H9 (cell line): ENCODE results near the gene SNAI1. TPM values are rescaled to one million over a fixed set of nuclear protein-coding genes. Genes with fewer than 3 reads are reported as not detected.

Experiments used
- DNase-seq: peaks from one replicate; pipeline ENCODE4 v3.0.0-alpha.2; 2017
- H2AFZ ChIP-seq: one replicate; pipeline ENCODE4 v1.6.1; 2013; ENCODE audit warnings: mild to moderate bottlenecking, low read length, control low read depth, moderate library complexity
- H2AK5ac ChIP-seq: 2 replicates; pipeline ENCODE4 v1.6.1; 2013; ENCODE audit warnings: low read length, control low read depth, mixed read lengths; ENCODE audit not compliant: insufficient read length
- H2BK120ac ChIP-seq: one replicate; pipeline ENCODE4 v1.6.1; 2013; ENCODE audit warnings: low read depth, mild to moderate bottlenecking, low read length, control low read depth, inconsistent platforms; ENCODE audit not compliant: poor library complexity, severe bottlenecking
- H2BK12ac ChIP-seq: 2 replicates; pipeline ENCODE4 v1.6.1; 2013; ENCODE audit warnings: low read length, control low read depth, mixed read lengths, low read depth; ENCODE audit not compliant: insufficient read length
- H2BK15ac ChIP-seq: 2 replicates; pipeline ENCODE4 v1.6.1; 2013; ENCODE audit warnings: low read depth, low read length, control low read depth
- H2BK20ac ChIP-seq: one replicate; pipeline ENCODE4 v1.6.1; 2013; ENCODE audit warnings: low read depth, mild to moderate bottlenecking, low read length, control low read depth, inconsistent platforms; ENCODE audit not compliant: poor library complexity, severe bottlenecking
- H2BK5ac ChIP-seq: 2 replicates; pipeline ENCODE4 v1.6.1; 2013; ENCODE audit warnings: low read length, control low read depth, mixed read lengths; ENCODE audit not compliant: insufficient read length
- H3K14ac ChIP-seq: 2 replicates; pipeline ENCODE4 v1.6.1; 2013; ENCODE audit warnings: low read length, control low read depth; ENCODE audit not compliant: insufficient read depth
- H3K18ac ChIP-seq: 2 replicates; pipeline ENCODE4 v1.6.1; 2013; ENCODE audit warnings: low read depth, mild to moderate bottlenecking, mixed read lengths, low read length, control low read depth; ENCODE audit not compliant: insufficient read length
- H3K23ac ChIP-seq: 2 replicates; pipeline ENCODE4 v1.6.1; 2013; ENCODE audit warnings: low read length, control low read depth, mixed read lengths, low read depth; ENCODE audit not compliant: insufficient read length
- H3K23me2 ChIP-seq: 2 replicates; pipeline ENCODE4 v1.6.1; 2013; ENCODE audit warnings: low read depth, mild to moderate bottlenecking, mixed read lengths, low read length, control low read depth; ENCODE audit not compliant: insufficient read length, poor library complexity, severe bottlenecking
- H3K27ac ChIP-seq: 2 replicates; pipeline ENCODE4 v1.5.1; 2013; ENCODE audit warnings: low read length, control low read depth, mixed read lengths, low read depth; ENCODE audit not compliant: insufficient read length
- H3K27me3 ChIP-seq: 2 replicates; pipeline ENCODE4 v1.6.1; 2013; ENCODE audit warnings: low read length, control low read depth, inconsistent platforms; ENCODE audit not compliant: insufficient read depth
- H3K4ac ChIP-seq: 2 replicates; pipeline ENCODE4 v1.6.1; 2013; ENCODE audit warnings: low read depth, mild to moderate bottlenecking, control low read depth, inconsistent platforms, low read length, moderate library complexity
- H3K4me1 ChIP-seq: 2 replicates; pipeline ENCODE4 v1.6.1; 2013; ENCODE audit warnings: low read length, control low read depth, inconsistent platforms; ENCODE audit not compliant: insufficient read depth
- H3K4me2 ChIP-seq: 2 replicates; pipeline ENCODE4 v1.6.1; 2013; ENCODE audit warnings: low read length, control low read depth, mixed read lengths; ENCODE audit not compliant: insufficient read length, insufficient read depth
- H3K56ac ChIP-seq: 2 replicates; pipeline ENCODE4 v1.6.1; 2013; ENCODE audit warnings: low read depth, mild to moderate bottlenecking, mixed read lengths, low read length, control low read depth; ENCODE audit not compliant: insufficient read length
- H3K79me1 ChIP-seq: 2 replicates; pipeline ENCODE4 v1.6.1; 2013; ENCODE audit warnings: low read depth, mild to moderate bottlenecking, moderate library complexity, low read length, control low read depth, inconsistent platforms; ENCODE audit not compliant: insufficient read depth, poor library complexity, severe bottlenecking
- H3K79me2 ChIP-seq: 2 replicates; pipeline ENCODE4 v1.6.1; 2013; ENCODE audit warnings: low read length, control low read depth, inconsistent platforms; ENCODE audit not compliant: insufficient read depth
- H3K9ac ChIP-seq: 2 replicates; pipeline ENCODE4 v1.6.1; 2013; ENCODE audit warnings: low read length, control low read depth, mixed read lengths; ENCODE audit not compliant: insufficient read length; ENCODE audit errors: extremely low read depth
- H3K9me3 ChIP-seq: one replicate; pipeline ENCODE4 v1.6.1; 2013; ENCODE audit warnings: low read depth, low read length, inconsistent platforms; ENCODE audit not compliant: control insufficient read depth
- H3T11ph ChIP-seq: one replicate; pipeline ENCODE4 v1.6.1; 2013; ENCODE audit warnings: mild to moderate bottlenecking, low read length, control low read depth, inconsistent platforms
- H4K20me1 ChIP-seq: one replicate; pipeline ENCODE4 v1.6.1; 2013; ENCODE audit not compliant: control insufficient read depth, insufficient read length, insufficient read depth
- H4K5ac ChIP-seq: 2 replicates; pipeline ENCODE4 v1.6.1; 2013; ENCODE audit warnings: low read depth, mild to moderate bottlenecking, mixed read lengths, low read length, control low read depth; ENCODE audit not compliant: insufficient read length
- H4K8ac ChIP-seq: replicated peaks from 2 replicates; pipeline ENCODE4 v1.6.1; 2013; ENCODE audit warnings: low read length, control low read depth, mixed read lengths, low read depth; ENCODE audit not compliant: insufficient read length
- H4K91ac ChIP-seq: 2 replicates; pipeline ENCODE4 v1.6.1; 2013; ENCODE audit warnings: low read depth, mild to moderate bottlenecking, moderate library complexity, mixed read lengths, low read length, control low read depth; ENCODE audit not compliant: insufficient read length
- H3K27ac Mint-ChIP-seq, 3 experiments: 2 replicates in 2 of 3; 3 replicates in 1 of 3; pipeline ENCODE4 v1.8.0; 2020 to 2021; ENCODE audit warnings: mixed read lengths in 3 of 3, mild to moderate bottlenecking in 1 of 3, moderate library complexity in 1 of 3
- H3K27me3 Mint-ChIP-seq: 2 replicates; pipeline ENCODE4 v1.8.0; 2021; ENCODE audit warnings: low read depth, mild to moderate bottlenecking, moderate library complexity, mixed read lengths
- H3K36me3 Mint-ChIP-seq, 3 experiments: 2 replicates in 2 of 3; 3 replicates in 1 of 3; pipeline ENCODE4 v1.8.0; 2020 to 2021; ENCODE audit warnings: low read depth in 3 of 3, mixed read lengths in 3 of 3; ENCODE audit not compliant: insufficient read depth in 1 of 3
- H3K4me1 Mint-ChIP-seq, 2 experiments: 2 replicates each; pipeline ENCODE4 v1.8.0; 2020; ENCODE audit warnings: mixed read lengths in 2 of 2
- H3K4me3 Mint-ChIP-seq, 2 experiments: 2 replicates in 1 of 2; 3 replicates in 1 of 2; pipeline ENCODE4 v1.8.0; 2020 to 2021; ENCODE audit warnings: mild to moderate bottlenecking in 2 of 2, mixed read lengths in 2 of 2, moderate library complexity in 1 of 2
- H3K9me3 Mint-ChIP-seq, 2 experiments: 2 replicates in 1 of 2; 3 replicates in 1 of 2; pipeline ENCODE4 v1.8.0; 2020; ENCODE audit warnings: mild to moderate bottlenecking in 2 of 2, mixed read lengths in 2 of 2, moderate library complexity in 1 of 2
- CTCF ChIP-seq: fragments of 200-600 bp; sonication (generic); conservative IDR thresholded peaks from 3 replicates; pipeline ENCODE4 v1.8.0; 2021; ENCODE audit warnings: antibody characterized with exemption, mild to moderate bottlenecking
- WGBS: extraction: QIAGEN DNeasy Blood & Tissue Kit; methylation state at CpG from one replicate; pipeline ENCODE4 v1.1.7; 2013; ENCODE audit warnings: missing lambda C conversion rate, low lambda C conversion rate, mixed read lengths; ENCODE audit not compliant: insufficient read length; ENCODE audit errors: extremely low coverage; 5-methylcytosine and 5-hydroxymethylcytosine counted together
- total RNA-seq: library from RNA; stranded (reverse); gene quantifications from 2 replicates; pipeline ENCODE4 v1.2.1, GENCODE V29; 2021

The SNAI1 gene
- total RNA-seq, 1 experiment from 2014 or later, result 7.0 TPM

GRCh38 chr20:49981218-49982071, 1.3 kb upstream of the SNAI1 start:
- Histone ChIP-seq H4K8ac (no peak overlapping the region), H3K23ac (no peak overlapping the region), H4K91ac (no peak overlapping the region), H4K20me1 (no peaks in the 10 kb centered on the region), H2BK20ac (no peak overlapping the region), H2BK15ac (no peak overlapping the region), H3K9ac (no peak overlapping the region), H2AFZ (no peak overlapping the region), H2BK120ac (no peak overlapping the region), H3K9me3 (no peaks in the 10 kb centered on the region), H3K14ac (no peak overlapping the region), H2BK5ac (no peak overlapping the region), H3K18ac (peak overlapping the region; percentile 6), H4K5ac (no peak overlapping the region), H3T11ph (no peak overlapping the region), H2AK5ac (no peak overlapping the region), H3K27me3 (peaks cover 2% of the 10 kb centered on the region; the same call in 1 of the 2 replicates), H3K4ac (no peak overlapping the region), H2BK12ac (no peak overlapping the region), H3K79me2 (no peaks in the 10 kb centered on the region; the same call in 1 of the 2 replicates), H3K79me1 (no peaks in the 10 kb centered on the region), H3K27ac (no peak overlapping the region), H3K4me1 (peaks cover 13% of the 10 kb centered on the region), H3K56ac (no peak overlapping the region), H3K4me2 (peak overlapping the region; percentile 35), H3K23me2 (peaks cover 15% of the 10 kb centered on the region)
- peaks cover 39% of the 10 kb centered on the region for H3K27me3 Mint-ChIP-seq
- peaks cover 0 to 2% of the 10 kb centered on the region in 2 experiments; a peak in 1 of 5 replicates for H3K9me3 Mint-ChIP-seq
- no CpG with 5 or more reads among the region's 23 CpGs for WGBS
- DNase-seq, result no peak
- TF ChIP-seq CTCF, result no peak
- H3K4me3 Mint-ChIP-seq, result peak overlapping the region; percentile 57 to 74
- peaks cover 6 to 19% (median 13%) of the 10 kb centered on the region in 3 experiments; a peak in 6 of 7 replicates for H3K36me3 Mint-ChIP-seq
- H3K27ac Mint-ChIP-seq, result no peak overlapping the region; a peak in 1 of 7 replicates
- peaks cover 62 to 73% of the 10 kb centered on the region in 2 experiments for H3K4me1 Mint-ChIP-seq
